Mammary epithelial cell (primary cell): ENCODE measurements around the gene CCDC197.

Source experiments
- EZH2 ChIP-seq: IDR thresholded peaks from 2 replicates; pipeline ENCODE4 v1.6.1; 2012; ENCODE audit warnings: low read length, inconsistent platforms, borderline replicate concordance
- TF ChIP-seq, protein P1 (sequence below), 2 donors: IDR thresholded peaks in 1 of 2; conservative IDR thresholded peaks in 1 of 2; 2 replicates each; pipeline ENCODE4 v1.5.1; 2011 to 2012; ENCODE audit warnings: inconsistent platforms in 2 of 2, low read length in 2 of 2, mild to moderate bottlenecking in 2 of 2, control low read depth in 1 of 2, low read depth in 1 of 2; ENCODE audit not compliant: insufficient read depth in 1 of 2; ENCODE audit errors: extremely low read depth in 1 of 2

DNA sequence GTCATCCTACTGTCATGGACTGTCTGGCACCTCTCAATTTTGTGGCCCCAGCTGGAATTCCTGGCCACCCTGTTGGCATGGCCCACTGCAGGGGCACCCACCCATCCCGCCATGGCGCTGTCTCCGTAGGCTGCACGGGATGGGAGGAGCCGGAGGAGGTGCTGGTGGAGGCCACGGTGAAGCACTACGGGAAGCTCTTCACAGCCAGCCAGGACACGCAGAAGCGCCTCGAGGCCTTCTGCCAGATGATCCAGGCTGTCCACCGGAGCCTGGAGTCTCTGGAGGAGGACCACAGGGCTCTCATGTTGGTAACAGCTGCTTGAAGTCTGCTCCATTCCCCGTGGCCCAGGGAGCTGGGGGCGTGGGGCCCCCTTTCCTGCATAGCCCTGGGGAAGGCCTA, 3.9 kb downstream of the CCDC197 start:
- no peak for TF ChIP-seq EZH2
- TF ChIP-seq, protein P1, sequence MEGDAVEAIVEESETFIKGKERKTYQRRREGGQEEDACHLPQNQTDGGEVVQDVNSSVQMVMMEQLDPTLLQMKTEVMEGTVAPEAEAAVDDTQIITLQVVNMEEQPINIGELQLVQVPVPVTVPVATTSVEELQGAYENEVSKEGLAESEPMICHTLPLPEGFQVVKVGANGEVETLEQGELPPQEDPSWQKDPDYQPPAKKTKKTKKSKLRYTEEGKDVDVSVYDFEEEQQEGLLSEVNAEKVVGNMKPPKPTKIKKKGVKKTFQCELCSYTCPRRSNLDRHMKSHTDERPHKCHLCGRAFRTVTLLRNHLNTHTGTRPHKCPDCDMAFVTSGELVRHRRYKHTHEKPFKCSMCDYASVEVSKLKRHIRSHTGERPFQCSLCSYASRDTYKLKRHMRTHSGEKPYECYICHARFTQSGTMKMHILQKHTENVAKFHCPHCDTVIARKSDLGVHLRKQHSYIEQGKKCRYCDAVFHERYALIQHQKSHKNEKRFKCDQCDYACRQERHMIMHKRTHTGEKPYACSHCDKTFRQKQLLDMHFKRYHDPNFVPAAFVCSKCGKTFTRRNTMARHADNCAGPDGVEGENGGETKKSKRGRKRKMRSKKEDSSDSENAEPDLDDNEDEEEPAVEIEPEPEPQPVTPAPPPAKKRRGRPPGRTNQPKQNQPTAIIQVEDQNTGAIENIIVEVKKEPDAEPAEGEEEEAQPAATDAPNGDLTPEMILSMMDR (conservative IDR thresholded peaks at IDR 0.05 in 1 of 2, IDR thresholded peaks at IDR 0.05 in 1 of 2; ENCODE audit: extremely low read depth in 1 of 2, insufficient read depth in 1 of 2, low read depth in 1 of 2, low read length in 2 of 2): no peak
